B cell (primary cell): ENCODE data around the gene ENO1. TPM values are rescaled to one million over a fixed set of nuclear protein-coding genes. Genes with fewer than 3 reads are reported as not detected.

Source experiments
- ATAC-seq: fragments of 200-7000 bp; cut with Tn5 transposase; one replicate; pipeline ENCODE4 v1.10.0; 2021; ENCODE audit warnings: low read depth, mild to moderate bottlenecking, moderate number of reproducible peaks, moderate library complexity
- CTCF ChIA-PET: fragments of 350-600 bp; sonication (Branson Sonifier 250); formaldehyde crosslinking; loops from one replicate; lab custom pipeline; 2021; ENCODE audit warnings: antibody characterized with exemption, inconsistent platforms; lab: Charles Lee
- POLR2A ChIA-PET: fragments of 350-600 bp; sonication (Branson Sonifier 250); formaldehyde crosslinking; loops from one replicate; lab custom pipeline; 2021; ENCODE audit warnings: antibody characterized with exemption; lab: Charles Lee
- DNase-seq: peaks from one replicate; pipeline ENCODE4 v3.0.0; 2013
- H2AFZ ChIP-seq: 2 replicates; pipeline ENCODE4 v1.6.1; 2012; ENCODE audit warnings: mild to moderate bottlenecking, low read depth, low read length; ENCODE audit not compliant: insufficient read depth, poor library complexity, severe bottlenecking
- H3K27ac ChIP-seq, 2 donors: 1 replicate in 1 of 2; 2 replicates in 1 of 2; pipeline ENCODE4 v1.5.1; 2012 to 2013; ENCODE audit warnings: low read length in 2 of 2, mild to moderate bottlenecking in 2 of 2, moderate library complexity in 1 of 2
- H3K27me3 ChIP-seq, 4 experiments: fragments of 200-600 bp in 1 of 4; sonication (generic) in 1 of 4; replicated peaks in 1 of 4; 1 replicate in 2 of 4; 2 replicates in 2 of 4; pipeline versions ENCODE4 v1.6.1 to v1.7.0; 2013 to 2016; ENCODE audit warnings: low read length in 3 of 4, mild to moderate bottlenecking in 2 of 4, mixed read lengths in 1 of 4, moderate library complexity in 1 of 4; ENCODE audit not compliant: insufficient read depth in 4 of 4, control insufficient read depth in 3 of 4; ENCODE audit errors: control extremely low read depth in 1 of 4
- H3K36me3 ChIP-seq, 2 experiments: replicated peaks in 1 of 2; 1 replicate in 1 of 2; 2 replicates in 1 of 2; pipeline versions ENCODE4 v1.6.1 to v1.7.1; 2013; ENCODE audit warnings: low read length in 1 of 2; ENCODE audit not compliant: insufficient read depth in 2 of 2, control insufficient read depth in 1 of 2; ENCODE audit errors: control extremely low read depth in 1 of 2, extremely low read depth in 1 of 2
- H3K4me1 ChIP-seq, 2 donors: fragments of 200-600 bp in 1 of 2; sonication (generic) in 1 of 2; 1 replicate in 1 of 2; 2 replicates in 1 of 2; pipeline versions ENCODE4 v1.5.1 to v1.6.1; 2013 to 2017; ENCODE audit warnings: low read length in 2 of 2; ENCODE audit not compliant: control insufficient read depth in 2 of 2, insufficient read depth in 2 of 2
- H3K4me2 ChIP-seq: replicated peaks from 2 replicates; pipeline ENCODE3; 2012; ENCODE audit warnings: mild to moderate bottlenecking, low read depth, low read length; ENCODE audit not compliant: poor library complexity, severe bottlenecking
- H3K4me3 ChIP-seq, 5 experiments: fragments of 200-600 bp in 1 of 5; sonication (generic) in 1 of 5; 1 replicate in 3 of 5; 2 replicates in 2 of 5; pipeline versions ENCODE4 v1.5.1 to v1.7.0; 2011 to 2016; ENCODE audit warnings: low read length in 4 of 5, mild to moderate bottlenecking in 4 of 5, low read depth in 2 of 5, control low read depth in 1 of 5, moderate library complexity in 1 of 5; ENCODE audit not compliant: insufficient read depth in 1 of 5; ENCODE audit errors: control extremely low read depth in 1 of 5, extremely low read depth in 1 of 5
- H3K79me2 ChIP-seq: fragments of 200-600 bp; sonication (generic); one replicate; pipeline ENCODE4 v1.6.0; 2016; ENCODE audit warnings: low read length; ENCODE audit not compliant: control insufficient read depth, insufficient read depth
- H3K9ac ChIP-seq: fragments of 200-600 bp; sonication (generic); 2 replicates; pipeline ENCODE4 v1.6.1; 2017; ENCODE audit warnings: mild to moderate bottlenecking, low read length, moderate library complexity
- H3K9me3 ChIP-seq, 3 donors: one replicate each; pipeline versions ENCODE4 v1.6.1 to v1.7.1; 2013; ENCODE audit warnings: low read length in 2 of 3; ENCODE audit not compliant: control insufficient read depth in 2 of 3, insufficient read depth in 1 of 3; ENCODE audit errors: control extremely low read depth in 1 of 3
- H4K20me1 ChIP-seq: 2 replicates; pipeline ENCODE4 v1.6.0; 2012; ENCODE audit warnings: mild to moderate bottlenecking, low read length; ENCODE audit not compliant: insufficient read depth, control insufficient read depth, poor library complexity, severe bottlenecking
- H3K27ac Mint-ChIP-seq: one replicate; pipeline ENCODE4 v1.8.0; 2021; ENCODE audit warnings: mixed read lengths
- H3K27me3 Mint-ChIP-seq: one replicate; pipeline ENCODE4 v1.8.0; 2021; ENCODE audit warnings: mixed read lengths
- H3K4me1 Mint-ChIP-seq: one replicate; pipeline ENCODE4 v1.8.0; 2021; ENCODE audit warnings: mixed read lengths
- H3K4me3 Mint-ChIP-seq: one replicate; pipeline ENCODE4 v1.8.0; 2021; ENCODE audit warnings: mixed read lengths
- H3K9me3 Mint-ChIP-seq: one replicate; pipeline ENCODE4 v1.8.0; 2022; ENCODE audit warnings: mixed read lengths; ENCODE audit not compliant: insufficient read depth
- EZH2 ChIP-seq: IDR thresholded peaks from 2 replicates; pipeline ENCODE4 v1.6.1; 2012; ENCODE audit warnings: borderline replicate concordance, low read depth, mild to moderate bottlenecking, moderate library complexity, low read length; ENCODE audit not compliant: insufficient read depth, poor library complexity, severe bottlenecking
- WGBS: methylation state at CpG from one replicate; pipeline ENCODE4 v1.1.5; 2013; ENCODE audit warnings: missing lambda C conversion rate; ENCODE audit not compliant: insufficient coverage; 5-methylcytosine and 5-hydroxymethylcytosine counted together
- intact Hi-C: fragments of 100-400 bp; cut with micrococcal nuclease; formaldehyde crosslinking; loops from one replicate; pipeline ENCODE4 v1.10.0; 2022
- polyA plus RNA-seq: library from polyadenylated mRNA; depleted of rRNA; stranded (reverse); fragments of >200 nt; gene quantifications from 2 replicates; pipeline ENCODE4 v1.2.3, GENCODE V29; 2012
- total RNA-seq, 2 donors: library from RNA; stranded (reverse); fragments of 120-200 nt in 1 of 2; gene quantifications; 1 replicate in 1 of 2; 2 replicates in 1 of 2; pipeline versions ENCODE4 v1.2.3 to v1.2.4, GENCODE V29; 2013 to 2022
- TF ChIP-seq, protein P1 (sequence below): fragments of 200-600 bp; IDR thresholded peaks from one replicate; pipeline ENCODE4 v1.8.0; 2022; ENCODE audit warnings: antibody characterized with exemption, mild to moderate bottlenecking

The ENO1 gene
- total and polyA plus RNA-seq, 2 donors (not counting 1 experiment from before 2014, with no cell fraction given), result 193 to 237 TPM

DNA sequence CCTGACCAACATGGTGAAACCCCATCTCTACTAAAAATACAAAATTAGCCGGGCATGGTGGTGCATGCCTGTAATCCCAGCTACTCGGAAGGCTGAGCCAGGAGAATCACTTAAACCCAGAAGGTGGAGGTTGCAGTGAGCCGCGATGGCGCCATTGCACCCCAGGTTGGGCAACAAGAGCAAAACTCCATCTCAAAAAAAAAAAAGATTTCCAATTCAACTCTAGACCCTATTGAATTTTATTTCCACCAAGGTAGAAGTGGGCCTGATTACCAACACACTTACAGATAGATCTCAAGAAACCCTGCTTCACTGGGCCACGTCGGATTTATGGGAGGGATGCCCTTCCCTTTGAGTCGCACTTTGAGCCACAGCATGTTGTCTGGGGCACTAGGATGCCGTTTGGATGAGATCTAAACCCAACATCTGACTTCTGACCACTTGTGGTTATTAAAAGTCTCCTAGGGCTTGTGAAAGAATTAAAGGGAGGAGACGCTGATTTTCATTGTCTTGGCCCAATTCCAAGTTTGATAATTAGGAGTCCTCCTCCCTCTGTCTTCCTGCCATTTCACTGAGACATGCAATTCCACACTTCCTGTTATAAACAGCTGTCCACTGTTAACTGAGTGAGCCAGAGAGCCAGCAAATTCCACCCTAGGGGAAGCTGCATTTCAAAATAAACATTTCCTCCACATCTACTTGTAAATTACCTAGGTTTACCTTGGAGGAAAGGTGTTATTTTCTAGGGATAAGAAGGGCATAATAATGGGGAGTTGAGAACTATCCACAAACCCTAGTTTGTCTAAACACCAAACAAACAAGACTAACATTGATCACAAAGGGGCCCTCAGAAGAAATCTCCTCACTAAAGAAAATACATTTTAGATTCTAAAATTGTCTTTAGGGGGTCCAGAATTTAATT lies 55.9 kb downstream of the ENO1 start:
- Mint-ChIP-seq H3K27me3 (peaks cover 15% of the 10 kb centered on the region), H3K9me3 (no peaks in the 10 kb centered on the region), H3K4me1 (peaks cover 7% of the 10 kb centered on the region), H3K4me3 (no peak overlapping the region), H3K27ac (no peak overlapping the region)
- no peak overlapping the region for H2AFZ ChIP-seq
- TF ChIP-seq, protein P1, sequence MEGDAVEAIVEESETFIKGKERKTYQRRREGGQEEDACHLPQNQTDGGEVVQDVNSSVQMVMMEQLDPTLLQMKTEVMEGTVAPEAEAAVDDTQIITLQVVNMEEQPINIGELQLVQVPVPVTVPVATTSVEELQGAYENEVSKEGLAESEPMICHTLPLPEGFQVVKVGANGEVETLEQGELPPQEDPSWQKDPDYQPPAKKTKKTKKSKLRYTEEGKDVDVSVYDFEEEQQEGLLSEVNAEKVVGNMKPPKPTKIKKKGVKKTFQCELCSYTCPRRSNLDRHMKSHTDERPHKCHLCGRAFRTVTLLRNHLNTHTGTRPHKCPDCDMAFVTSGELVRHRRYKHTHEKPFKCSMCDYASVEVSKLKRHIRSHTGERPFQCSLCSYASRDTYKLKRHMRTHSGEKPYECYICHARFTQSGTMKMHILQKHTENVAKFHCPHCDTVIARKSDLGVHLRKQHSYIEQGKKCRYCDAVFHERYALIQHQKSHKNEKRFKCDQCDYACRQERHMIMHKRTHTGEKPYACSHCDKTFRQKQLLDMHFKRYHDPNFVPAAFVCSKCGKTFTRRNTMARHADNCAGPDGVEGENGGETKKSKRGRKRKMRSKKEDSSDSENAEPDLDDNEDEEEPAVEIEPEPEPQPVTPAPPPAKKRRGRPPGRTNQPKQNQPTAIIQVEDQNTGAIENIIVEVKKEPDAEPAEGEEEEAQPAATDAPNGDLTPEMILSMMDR, result no peak
- TF ChIP-seq EZH2, result no peak
- no peak overlapping the region for H3K27ac ChIP-seq
- H3K36me3 ChIP-seq, result no peaks in the 10 kb centered on the region
- no peak overlapping the region for H3K4me3 ChIP-seq
- CTCF ChIA-PET, result interaction anchor here (0.6 to 3.4 kb wide), 2 partner anchors 26 to 29 kb away, joined by 3 to 18 read pairs; no protein-coding TSS in a partner anchor
- no peaks in the 10 kb centered on the region for H3K9me3 ChIP-seq
- no peak overlapping the region for H3K4me2 ChIP-seq
- peaks cover 5% of the 10 kb centered on the region in 2 donors for H3K4me1 ChIP-seq
- DNase-seq, result no peak
- intact Hi-C loops, result no loop called here
- WGBS, result 98% methylated on average over 7 of the region's 10 CpGs
- no peak for ATAC-seq
- no peak overlapping the region for H3K9ac ChIP-seq
- POLR2A ChIA-PET, result no interaction called here
- H4K20me1 ChIP-seq, result no peaks in the 10 kb centered on the region
- H3K79me2 ChIP-seq, result no peaks in the 10 kb centered on the region
- no peaks in the 10 kb centered on the region for H3K27me3 ChIP-seq

DNA sequence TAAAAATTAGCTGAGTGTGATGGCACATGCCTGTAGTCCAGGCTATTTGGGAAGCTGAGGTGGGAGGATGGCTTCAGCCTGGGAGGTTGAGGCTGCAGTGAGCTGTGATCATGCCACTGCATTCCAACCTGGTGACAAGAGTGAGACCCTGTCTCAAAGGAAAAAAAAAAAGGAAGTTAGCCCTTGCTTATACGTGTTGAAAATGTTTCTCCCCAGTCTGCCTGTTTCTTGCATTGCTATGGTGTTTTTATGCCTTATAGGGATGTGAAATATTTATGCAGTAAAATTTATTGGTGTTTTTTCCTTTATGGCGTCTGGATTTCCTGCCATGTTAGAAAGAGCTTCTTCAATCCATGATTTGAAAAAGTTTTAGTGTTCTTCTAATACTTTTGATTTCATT lies 57.4 kb downstream of the ENO1 start:
- DNase-seq (no peak), ATAC-seq (no peak)
- 0% methylated on average over 1 of the region's 2 CpGs for WGBS
- peaks cover 15% of the 10 kb centered on the region for H3K27me3 Mint-ChIP-seq
- intact Hi-C loops, result no loop called here
- no peak overlapping the region for H3K4me3 ChIP-seq
- no peaks in the 10 kb centered on the region for H4K20me1 ChIP-seq
- TF ChIP-seq EZH2, result no peak
- TF ChIP-seq, protein P1, result no peak
- no peaks in the 10 kb centered on the region for H3K27me3 ChIP-seq
- H3K4me2 ChIP-seq, result no peak overlapping the region
- ChIA-PET POLR2A (no interaction called here), CTCF (interaction anchor here (0.6 to 3.4 kb wide), 5 partner anchors 8 to 1741 kb away, joined by 3 to 18 read pairs (median 4); no protein-coding TSS in a partner anchor)
- peaks cover 13% of the 10 kb centered on the region for H3K79me2 ChIP-seq
- peaks cover 10 to 11% of the 10 kb centered on the region in 2 donors for H3K4me1 ChIP-seq
- H3K9me3 ChIP-seq, result no peaks in the 10 kb centered on the region
- no peak overlapping the region for H3K9ac ChIP-seq
- H3K4me1 Mint-ChIP-seq, result peaks cover 16% of the 10 kb centered on the region
- no peaks in the 10 kb centered on the region for H3K36me3 ChIP-seq
- H3K9me3 Mint-ChIP-seq, result no peaks in the 10 kb centered on the region
- H2AFZ ChIP-seq, result no peak overlapping the region
- H3K27ac ChIP-seq, result no peak overlapping the region
- H3K4me3 Mint-ChIP-seq, result no peak overlapping the region
- H3K27ac Mint-ChIP-seq, result no peak overlapping the region
